Bronchial epithelial cell (primary cell): ENCODE results near the gene DMD. TPM values are rescaled to one million over a fixed set of nuclear protein-coding genes. Genes with fewer than 3 reads are reported as not detected.

ENCODE experiments used
- DNase-seq: peaks from one replicate; pipeline ENCODE4 v3.0.0-alpha.2; 2010; ENCODE audit warnings: low read depth
- FAIRE-seq: peaks from 2 replicates; lab custom pipeline; 2011; peaks lifted over from hg19 to GRCh38; lab: Jason Lieb, UNC
- H3K27me3 ChIP-seq: 2 replicates; pipeline ENCODE4 v1.5.1; 2011; ENCODE audit warnings: low read length; ENCODE audit not compliant: control insufficient read depth, insufficient read depth
- H3K36me3 ChIP-seq: 2 replicates; pipeline ENCODE4 v1.5.1; 2011; ENCODE audit warnings: low read length; ENCODE audit not compliant: control insufficient read depth, insufficient read depth
- H3K4me3 ChIP-seq: 2 replicates; pipeline ENCODE4 v1.5.1; 2011; ENCODE audit warnings: mild to moderate bottlenecking, low read depth, low read length, control low read depth
- total RNA-seq: library from RNA; depleted of rRNA; stranded (reverse); fragments of >200 nt; gene quantifications from 2 replicates; pipeline ENCODE4 v1.2.1, GENCODE V29; 2014
- TF ChIP-seq, protein P1 (sequence below): IDR thresholded peaks from 2 replicates; pipeline ENCODE4 v1.5.1; 2011; ENCODE audit warnings: mild to moderate bottlenecking, moderate library complexity, low read length, control low read depth, inconsistent platforms; ENCODE audit not compliant: insufficient read depth, severe bottlenecking

Gene DMD
- total RNA-seq, 1 donor from 2014 or later: 4.5 TPM

DNA sequence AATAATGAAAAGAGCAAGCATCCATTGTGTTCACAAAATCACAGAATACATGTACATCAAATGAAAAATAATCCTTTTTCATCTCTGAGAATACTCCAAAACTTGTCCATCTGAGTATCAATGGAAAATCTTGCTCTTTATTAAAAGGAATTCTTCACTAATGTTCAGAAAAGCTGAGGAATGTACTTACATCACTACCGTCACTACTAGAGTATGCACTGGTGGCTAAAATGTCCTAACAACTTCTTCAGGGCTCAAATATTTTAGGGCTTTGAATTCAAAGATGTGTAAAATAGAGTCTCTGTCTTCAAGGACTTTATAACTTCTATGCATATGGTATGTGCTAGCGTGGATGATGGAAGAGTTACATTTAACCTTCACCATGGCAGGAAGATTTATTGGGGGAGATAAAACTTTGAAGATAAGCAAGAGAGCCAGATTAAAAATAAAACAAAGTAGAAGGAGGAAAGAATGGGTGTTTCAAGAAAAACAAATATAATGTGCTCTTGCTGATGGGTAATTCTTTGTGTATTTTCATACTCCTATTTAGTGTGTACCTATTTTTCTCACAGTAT is 55.1 kb downstream of the DMD start:
- no peak for DNase-seq
- Histone ChIP-seq H3K4me3 (no peak overlapping the region), H3K36me3 (no peaks in the 10 kb centered on the region), H3K27me3 (no peaks in the 10 kb centered on the region)
- TF ChIP-seq, protein P1, sequence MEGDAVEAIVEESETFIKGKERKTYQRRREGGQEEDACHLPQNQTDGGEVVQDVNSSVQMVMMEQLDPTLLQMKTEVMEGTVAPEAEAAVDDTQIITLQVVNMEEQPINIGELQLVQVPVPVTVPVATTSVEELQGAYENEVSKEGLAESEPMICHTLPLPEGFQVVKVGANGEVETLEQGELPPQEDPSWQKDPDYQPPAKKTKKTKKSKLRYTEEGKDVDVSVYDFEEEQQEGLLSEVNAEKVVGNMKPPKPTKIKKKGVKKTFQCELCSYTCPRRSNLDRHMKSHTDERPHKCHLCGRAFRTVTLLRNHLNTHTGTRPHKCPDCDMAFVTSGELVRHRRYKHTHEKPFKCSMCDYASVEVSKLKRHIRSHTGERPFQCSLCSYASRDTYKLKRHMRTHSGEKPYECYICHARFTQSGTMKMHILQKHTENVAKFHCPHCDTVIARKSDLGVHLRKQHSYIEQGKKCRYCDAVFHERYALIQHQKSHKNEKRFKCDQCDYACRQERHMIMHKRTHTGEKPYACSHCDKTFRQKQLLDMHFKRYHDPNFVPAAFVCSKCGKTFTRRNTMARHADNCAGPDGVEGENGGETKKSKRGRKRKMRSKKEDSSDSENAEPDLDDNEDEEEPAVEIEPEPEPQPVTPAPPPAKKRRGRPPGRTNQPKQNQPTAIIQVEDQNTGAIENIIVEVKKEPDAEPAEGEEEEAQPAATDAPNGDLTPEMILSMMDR: no peak
- no peak for FAIRE-seq

DNA sequence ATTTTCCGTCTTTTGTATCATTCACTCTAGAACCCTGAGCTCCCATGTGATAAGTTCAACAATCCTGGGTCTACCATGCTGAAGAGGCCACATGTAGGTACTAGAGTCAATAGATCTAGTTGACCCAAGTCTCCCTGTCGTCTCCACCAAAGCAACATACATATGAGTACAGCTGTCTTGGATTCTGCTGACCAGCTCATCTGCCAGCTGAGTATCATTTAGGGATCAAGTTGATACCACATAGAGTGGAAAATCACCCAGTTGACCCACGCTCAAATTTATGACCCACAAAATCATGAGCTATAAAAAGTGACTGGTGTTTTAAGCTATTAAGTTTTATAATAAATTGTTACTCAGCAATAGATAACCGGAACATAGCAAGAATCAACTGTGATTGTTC is 61.8 kb downstream of the DMD start:
- Histone ChIP-seq H3K36me3 (no peaks in the 10 kb centered on the region), H3K27me3 (no peaks in the 10 kb centered on the region), H3K4me3 (no peak overlapping the region)
- TF ChIP-seq, protein P1: no peak
- DNase-seq (no peak), FAIRE-seq (no peak)

DNA sequence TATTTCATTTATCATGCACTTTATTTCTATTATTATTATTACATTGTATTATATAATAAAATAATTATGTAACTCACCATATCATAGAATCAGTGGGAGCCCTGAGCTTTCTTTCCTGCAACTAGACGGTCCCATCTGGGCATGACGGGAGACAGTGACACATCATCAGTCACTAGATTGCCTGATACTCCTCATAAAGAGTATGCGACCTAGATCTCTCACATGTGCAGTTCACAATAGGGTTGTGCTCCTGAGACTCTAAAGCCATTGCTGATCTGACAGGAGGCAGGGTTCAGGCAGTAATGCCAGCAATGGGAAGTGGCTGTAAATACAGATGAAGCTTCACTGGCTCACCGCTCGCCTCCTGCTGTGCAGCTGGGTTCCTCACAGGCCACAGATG is 62.3 kb downstream of the DMD start:
- Histone ChIP-seq H3K4me3 (no peak overlapping the region), H3K36me3 (no peaks in the 10 kb centered on the region), H3K27me3 (no peaks in the 10 kb centered on the region)
- no peak for DNase-seq
- FAIRE-seq: no peak
- TF ChIP-seq, protein P1: no peak

DNA sequence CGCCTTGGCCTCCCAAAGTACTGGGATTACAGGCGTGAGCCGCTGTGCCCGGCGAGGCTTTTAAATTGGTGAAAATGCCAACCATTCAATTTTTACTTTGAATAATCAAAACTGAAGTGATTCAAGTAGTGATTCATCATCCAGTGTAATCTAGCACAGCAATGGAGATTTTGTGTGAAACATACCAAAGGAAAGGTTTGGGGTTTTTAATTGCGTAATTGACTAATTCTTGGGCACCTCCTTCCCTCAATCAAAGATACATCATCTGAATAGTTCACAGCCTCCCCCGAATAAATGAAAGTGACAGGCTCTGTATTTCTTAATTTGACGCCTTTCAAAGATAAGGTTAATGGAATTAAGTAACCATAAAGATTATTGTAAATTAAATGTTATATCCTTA is 69.0 kb downstream of the DMD start:
- DNase-seq (no peak), FAIRE-seq (no peak)
- TF ChIP-seq, protein P1: no peak
- Histone ChIP-seq H3K4me3 (no peak overlapping the region), H3K27me3 (no peaks in the 10 kb centered on the region), H3K36me3 (no peaks in the 10 kb centered on the region)

DNA sequence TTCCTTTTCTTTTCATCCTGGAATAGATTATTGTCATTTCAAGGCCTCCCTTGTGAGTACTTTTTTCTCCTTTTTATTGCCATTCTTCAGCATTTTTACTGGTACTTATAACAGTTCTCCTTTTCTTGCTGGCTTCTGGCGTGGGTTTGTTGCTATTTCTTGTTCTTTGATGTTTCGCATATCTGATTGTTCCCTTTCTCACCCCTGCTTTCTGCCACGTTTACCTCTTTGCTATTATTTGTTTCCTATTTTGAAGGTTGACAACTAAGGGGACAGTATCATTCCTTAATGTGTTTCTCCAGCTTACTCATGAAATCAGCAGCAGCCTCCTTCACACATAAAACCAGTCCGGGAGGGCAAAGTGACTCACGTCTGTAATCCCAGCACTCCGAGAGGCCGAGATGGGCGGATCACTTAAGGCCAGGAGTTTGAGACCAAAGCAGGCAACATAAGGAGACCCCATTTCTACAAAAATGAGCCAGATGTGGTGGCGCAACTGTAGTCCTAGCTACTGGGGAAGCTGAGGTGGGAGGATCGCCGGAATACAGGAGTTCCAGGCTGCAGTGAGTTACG is 72.6 kb downstream of the DMD start:
- TF ChIP-seq, protein P1: no peak
- no peak for FAIRE-seq
- no peak overlapping the region for H3K4me3 ChIP-seq
- H3K27me3 ChIP-seq: no peaks in the 10 kb centered on the region
- DNase-seq: no peak
- no peaks in the 10 kb centered on the region for H3K36me3 ChIP-seq

DNA sequence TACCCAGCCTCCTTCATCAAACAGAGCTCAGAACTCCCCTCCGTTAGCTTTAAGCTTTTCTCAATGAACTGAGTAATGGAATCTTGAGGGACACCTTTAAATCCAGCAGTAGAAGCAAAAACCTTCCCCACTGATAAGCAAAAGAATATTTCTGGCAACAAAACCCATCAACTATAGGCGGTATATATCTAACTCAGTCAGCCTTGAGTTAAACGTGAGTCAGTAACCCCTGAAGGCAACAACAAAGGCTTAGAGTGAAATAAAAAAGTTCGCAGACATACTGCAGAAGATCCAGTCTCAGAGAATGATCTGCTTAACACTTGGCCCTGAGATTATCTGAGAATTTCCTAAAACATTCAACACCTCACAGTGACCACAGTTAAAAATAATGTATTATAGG is 77.2 kb downstream of the DMD start:
- Histone ChIP-seq H3K36me3 (no peaks in the 10 kb centered on the region), H3K27me3 (no peaks in the 10 kb centered on the region), H3K4me3 (no peak overlapping the region)
- FAIRE-seq (no peak), DNase-seq (no peak)
- TF ChIP-seq, protein P1: no peak
